CD4-positive, alpha-beta T cell (primary cell): ENCODE results near the gene CD72. TPM values are rescaled to one million over a fixed set of nuclear protein-coding genes. Genes with fewer than 3 reads are reported as not detected.

ENCODE experiments used
- ATAC-seq: fragments of 200-7000 bp; cut with Tn5 transposase; one replicate; pipeline ENCODE4 v1.10.0; 2022; ENCODE audit warnings: mild to moderate bottlenecking; ENCODE audit not compliant: poor library complexity
- CTCF ChIA-PET: fragments of 350-600 bp; sonication (Branson Sonifier 250); formaldehyde crosslinking; loops from one replicate; lab custom pipeline; 2021; ENCODE audit warnings: antibody characterized with exemption, inconsistent platforms; lab: Charles Lee
- POLR2A ChIA-PET: fragments of 350-600 bp; sonication (Branson Sonifier 250); formaldehyde crosslinking; loops from one replicate; lab custom pipeline; 2021; ENCODE audit warnings: antibody characterized with exemption, inconsistent platforms; lab: Charles Lee
- DNase-seq, 14 experiments: peaks; one replicate each; pipeline ENCODE4 v3.0.0-alpha.2; 2013 to 2020; ENCODE audit warnings: mixed read lengths in 2 of 14
- H3K27ac ChIP-seq, 2 donors: one replicate each; pipeline versions ENCODE4 v1.5.1 to v1.7.0; 2013; ENCODE audit warnings: low read length in 2 of 2, low read depth in 1 of 2, mild to moderate bottlenecking in 1 of 2
- H3K27me3 ChIP-seq, 2 experiments: 1 replicate in 1 of 2; 2 replicates in 1 of 2; pipeline versions ENCODE4 v1.6.1 to v1.7.0; 2013; ENCODE audit warnings: low read length in 2 of 2, control low read depth in 1 of 2, mild to moderate bottlenecking in 1 of 2, moderate library complexity in 1 of 2; ENCODE audit not compliant: insufficient read depth in 2 of 2, control insufficient read depth in 1 of 2
- H3K36me3 ChIP-seq: one replicate; pipeline ENCODE4 v1.6.1; 2013; ENCODE audit warnings: low read length, control low read depth; ENCODE audit not compliant: insufficient read depth
- H3K4me1 ChIP-seq: one replicate; pipeline ENCODE4 v1.6.1; 2013; ENCODE audit warnings: low read length, control low read depth; ENCODE audit not compliant: insufficient read depth
- H3K4me3 ChIP-seq: one replicate; pipeline ENCODE4 v1.5.1; 2013; ENCODE audit warnings: mild to moderate bottlenecking, low read length, moderate library complexity
- H3K9me3 ChIP-seq, 2 experiments: 1 replicate in 1 of 2; 2 replicates in 1 of 2; pipeline versions ENCODE4 v1.6.1 to v1.7.0; 2013; ENCODE audit warnings: low read length in 2 of 2, mild to moderate bottlenecking in 2 of 2, control low read depth in 1 of 2, moderate library complexity in 1 of 2; ENCODE audit not compliant: control insufficient read depth in 1 of 2, insufficient read depth in 1 of 2
- H3K27ac Mint-ChIP-seq: one replicate; pipeline ENCODE4 v1.8.0; 2020; ENCODE audit warnings: mixed read lengths
- H3K27me3 Mint-ChIP-seq: one replicate; pipeline ENCODE4 v1.8.0; 2021; ENCODE audit warnings: mixed read lengths
- H3K36me3 Mint-ChIP-seq: one replicate; pipeline ENCODE4 v1.8.0; 2021; ENCODE audit warnings: low read depth, mixed read lengths
- H3K4me1 Mint-ChIP-seq: one replicate; pipeline ENCODE4 v1.8.0; 2021; ENCODE audit warnings: low read depth, mixed read lengths
- H3K4me3 Mint-ChIP-seq: one replicate; pipeline ENCODE4 v1.8.0; 2020; ENCODE audit warnings: mild to moderate bottlenecking, mixed read lengths
- H3K9me3 Mint-ChIP-seq: one replicate; pipeline ENCODE4 v1.8.0; 2020; ENCODE audit warnings: mixed read lengths
- CTCF ChIP-seq: fragments of 200-600 bp; IDR thresholded peaks from one replicate; pipeline ENCODE4 v1.8.0; 2022; ENCODE audit warnings: antibody characterized with exemption, mild to moderate bottlenecking
- intact Hi-C, 2 experiments: fragments of 100-400 bp; cut with DNase I in 1 of 2; cut with micrococcal nuclease in 1 of 2; formaldehyde crosslinking; loops; one replicate each; pipeline versions ENCODE4 v1.15.1 to v1.9.0; 2023 to 2025; cut with DNase I, micrococcal nuclease
- total RNA-seq, 174 experiments: library from RNA in 2 of 174; stranded (reverse) in 2 of 174; gene quantifications; one replicate each; pipeline ENCODE4 v1.2.3 and lab custom pipeline; 2021 to 2026

CD72 gene
- total RNA-seq, 2 experiments from 2014 or later: 2.3 to 3.6 TPM

- H3K36me3 ChIP-seq: no peaks in the 10 kb centered on the region
- H3K27me3 Mint-ChIP-seq: no peaks in the 10 kb centered on the region
- H3K4me1 Mint-ChIP-seq: peaks cover 50% of the 10 kb centered on the region
- no peaks in the 10 kb centered on the region for H3K9me3 ChIP-seq
- intact Hi-C loops: loop anchor here (2.0 to 5.0 kb wide), 2 partner anchors 40 to 79 kb away; partner anchors contain the start of genes CCDC107 (in 2 of the 2) and RMRP (in 2 of the 2)
- ChIA-PET CTCF (interaction anchor here (0.6 to 3.2 kb wide), 18 partner anchors 12 to 501 kb away, joined by 3 to 22 read pairs (median 4); partner anchors contain the start of genes ARHGEF39, CCDC107, CREB3 and RMRP), POLR2A (interaction anchor here (0.6 to 3.4 kb wide), 15 partner anchors 12 to 545 kb away, joined by 3 to 35 read pairs (median 6); partner anchors contain the start of genes CCDC107, CREB3, RMRP and SIT1)
- DNase-seq: no peak
- TF ChIP-seq CTCF: no peak
- peak overlapping the region; percentile 27 to 70 for H3K27ac ChIP-seq
- ATAC-seq: no peak
- H3K27me3 ChIP-seq: no peaks in the 10 kb centered on the region
- no peaks in the 10 kb centered on the region for H3K36me3 Mint-ChIP-seq
- no peaks in the 10 kb centered on the region for H3K9me3 Mint-ChIP-seq
- peaks cover 40% of the 10 kb centered on the region for H3K4me1 ChIP-seq
- peak overlapping the region; percentile 86 for H3K4me3 Mint-ChIP-seq
- peak overlapping the region; percentile 77 for H3K4me3 ChIP-seq
- peak overlapping the region; percentile 72 for H3K27ac Mint-ChIP-seq
These were observed 665 bp downstream of the CD72 start for GRCh38 chr9:35617548-35617947.

- H3K4me3 Mint-ChIP-seq: peak overlapping the region; percentile 86
- H3K36me3 ChIP-seq: no peaks in the 10 kb centered on the region
- H3K4me1 ChIP-seq: peaks cover 40% of the 10 kb centered on the region
- ChIA-PET POLR2A (interaction anchor here (0.6 to 3.4 kb wide), 16 partner anchors 12 to 544 kb away, joined by 3 to 35 read pairs (median 4); partner anchors contain the start of genes CCDC107, CREB3, RMRP and SIT1), CTCF (interaction anchor here (0.6 to 3.2 kb wide), 20 partner anchors 9 to 627 kb away, joined by 3 to 22 read pairs (median 4); partner anchors contain the start of genes ARHGEF39, CCDC107, CREB3 and DNAJB5)
- H3K27ac ChIP-seq: peak overlapping the region; percentile 27 to 70
- H3K4me3 ChIP-seq: peak overlapping the region; percentile 77
- ATAC-seq (peak; percentile 86), DNase-seq (peak; percentile 42 to 89 (median 62))
- H3K27me3 ChIP-seq: no peaks in the 10 kb centered on the region
- peak overlapping the region; percentile 72 for H3K27ac Mint-ChIP-seq
- H3K4me1 Mint-ChIP-seq: peaks cover 50% of the 10 kb centered on the region
- no peaks in the 10 kb centered on the region for H3K9me3 Mint-ChIP-seq
- H3K27me3 Mint-ChIP-seq: no peaks in the 10 kb centered on the region
- no peaks in the 10 kb centered on the region for H3K9me3 ChIP-seq
- peak; percentile 47 for TF ChIP-seq CTCF
- no peaks in the 10 kb centered on the region for H3K36me3 Mint-ChIP-seq
- intact Hi-C loops: loop anchor here (2.0 to 5.0 kb wide), 2 partner anchors 40 to 80 kb away; partner anchors contain the start of genes CCDC107 (in 2 of the 2) and RMRP (in 2 of the 2)
These were observed 1.3 kb downstream of the CD72 start for GRCh38 chr9:35616681-35617459.

- Mint-ChIP-seq H3K36me3 (no peaks in the 10 kb centered on the region), H3K9me3 (no peaks in the 10 kb centered on the region), H3K4me3 (peak overlapping the region; percentile 86), H3K27me3 (no peaks in the 10 kb centered on the region), H3K4me1 (peaks cover 56% of the 10 kb centered on the region), H3K27ac (peak overlapping the region; percentile 72)
- Histone ChIP-seq H3K36me3 (no peaks in the 10 kb centered on the region), H3K9me3 (no peaks in the 10 kb centered on the region), H3K4me1 (peaks cover 46% of the 10 kb centered on the region), H3K4me3 (peak overlapping the region; percentile 77), H3K27ac (peak overlapping the region in 1 of 2 donors; percentile 22), H3K27me3 (no peaks in the 10 kb centered on the region)
- no peak for TF ChIP-seq CTCF
- intact Hi-C loops: loop anchor here (2.0 to 5.0 kb wide), 2 partner anchors 41 to 81 kb away; partner anchors contain the start of genes CCDC107 (in 2 of the 2) and RMRP (in 2 of the 2)
- ATAC-seq (no peak), DNase-seq (peak in 1 of 14 experiments; percentile 16)
- POLR2A ChIA-PET: interaction anchor here (0.6 to 3.4 kb wide), 14 partner anchors 11 to 544 kb away, joined by 3 to 35 read pairs (median 4); partner anchors contain the start of genes CCDC107, CREB3, RMRP and SIT1
- CTCF ChIA-PET: interaction anchor here (0.7 to 3.2 kb wide), 11 partner anchors 9 to 626 kb away, joined by 3 to 22 read pairs (median 5); partner anchors contain the start of genes ARHGEF39, CCDC107, DNAJB5 and RMRP
These were observed 2.1 kb downstream of the CD72 start for GRCh38 chr9:35615981-35616680.
